HEK293T (cell line): ENCODE data around the gene PDXP.

Source experiments
- CTCF ChIA-PET: fragments of 350-600 bp; formaldehyde crosslinking; extraction: SDS; loops from one replicate; lab custom pipeline; 2021; ENCODE audit warnings: antibody characterized with exemption, inconsistent platforms; lab: Yijun Ruan, JAX
- POLR2A ChIA-PET: fragments of 350-600 bp; formaldehyde crosslinking; extraction: SDS; loops from one replicate; lab custom pipeline; 2020; ENCODE audit warnings: antibody characterized with exemption, inconsistent platforms; lab: Yijun Ruan, JAX
- DNase-seq: peaks from one replicate; pipeline ENCODE4 v3.0.0; 2012; ENCODE audit warnings: mixed read lengths; ENCODE audit errors: extremely low spot score
- ARNT ChIP-seq: fragments of 450-650 bp; IDR thresholded peaks from 2 replicates; pipeline ENCODE4 v1.6.1; 2017; ENCODE audit warnings: mild to moderate bottlenecking
- BHLHE40 ChIP-seq: fragments of 450-650 bp; IDR thresholded peaks from 2 replicates; pipeline ENCODE4 v1.6.1; 2016; ENCODE audit warnings: mild to moderate bottlenecking, moderate library complexity, borderline replicate concordance
- CTBP1 ChIP-seq: fragments of 450-650 bp; IDR thresholded peaks from 2 replicates; pipeline ENCODE4 v1.6.1; 2016; ENCODE audit warnings: borderline replicate concordance
- ELF4 ChIP-seq: fragments of 450-650 bp; IDR thresholded peaks from 2 replicates; pipeline ENCODE4 v1.6.1; 2017; ENCODE audit warnings: antibody characterized with exemption
- FOXA1 ChIP-seq: fragments of 450-650 bp; IDR thresholded peaks from 2 replicates; pipeline ENCODE4 v1.6.1; 2016; ENCODE audit warnings: mild to moderate bottlenecking
- FOXK2 ChIP-seq: fragments of 450-650 bp; IDR thresholded peaks from 2 replicates; pipeline ENCODE4 v1.6.1; 2016; ENCODE audit warnings: mild to moderate bottlenecking
- FOXM1 ChIP-seq: fragments of 450-650 bp; IDR thresholded peaks from 2 replicates; pipeline ENCODE4 v1.6.1; 2017; ENCODE audit warnings: mild to moderate bottlenecking, borderline replicate concordance
- HDGF ChIP-seq: fragments of 450-650 bp; IDR thresholded peaks from 2 replicates; pipeline ENCODE4 v1.6.1; 2017; ENCODE audit warnings: antibody characterized with exemption, borderline replicate concordance
- L3MBTL2 ChIP-seq: fragments of 450-650 bp; conservative IDR thresholded peaks from 2 replicates; pipeline ENCODE4 v1.6.1; 2016; ENCODE audit warnings: mild to moderate bottlenecking
- LEF1 ChIP-seq: fragments of 450-650 bp; IDR thresholded peaks from 2 replicates; pipeline ENCODE4 v1.6.1; 2017; ENCODE audit warnings: mild to moderate bottlenecking, borderline replicate concordance
- NFRKB ChIP-seq: fragments of 450-650 bp; IDR thresholded peaks from 2 replicates; pipeline ENCODE4 v1.6.1; 2016; ENCODE audit warnings: mild to moderate bottlenecking, moderate library complexity
- SP1 ChIP-seq: fragments of 450-650 bp; IDR thresholded peaks from 2 replicates; pipeline ENCODE4 v1.6.1; 2017
- SUZ12 ChIP-seq: fragments of 450-650 bp; IDR thresholded peaks from 2 replicates; pipeline ENCODE4 v1.6.1; 2016; ENCODE audit warnings: mild to moderate bottlenecking
- TARDBP ChIP-seq: fragments of 450-650 bp; IDR thresholded peaks from 2 replicates; pipeline ENCODE4 v1.6.1; 2016
- ZNF384 ChIP-seq: fragments of 450-650 bp; IDR thresholded peaks from 2 replicates; pipeline ENCODE4 v1.6.1; 2016
- TF ChIP-seq, protein P1 (sequence below): fragments of 450-650 bp; IDR thresholded peaks from 2 replicates; pipeline ENCODE4 v1.6.1; 2016

PDXP gene

GRCh38 chr22:37672206-37672919 is 13.8 kb downstream of the PDXP start:
- ChIA-PET CTCF (interaction anchor here (1.0 to 1.5 kb wide), 3 partner anchors 9 to 80 kb away, joined by 3 to 4 read pairs (median 4); no protein-coding TSS in a partner anchor), POLR2A (interaction anchor here (8.9 kb wide), 1 partner anchor 12 kb away, joined by 105 read pairs; the partner anchor contains the start of gene PDXP)
- no peak for DNase-seq
- TF ChIP-seq NFRKB (no peak), SUZ12 (no peak), FOXK2 (no peak), FOXM1 (no peak), L3MBTL2 (no peak), SP1 (no peak), ZNF384 (no peak), ELF4 (no peak)

DNA sequence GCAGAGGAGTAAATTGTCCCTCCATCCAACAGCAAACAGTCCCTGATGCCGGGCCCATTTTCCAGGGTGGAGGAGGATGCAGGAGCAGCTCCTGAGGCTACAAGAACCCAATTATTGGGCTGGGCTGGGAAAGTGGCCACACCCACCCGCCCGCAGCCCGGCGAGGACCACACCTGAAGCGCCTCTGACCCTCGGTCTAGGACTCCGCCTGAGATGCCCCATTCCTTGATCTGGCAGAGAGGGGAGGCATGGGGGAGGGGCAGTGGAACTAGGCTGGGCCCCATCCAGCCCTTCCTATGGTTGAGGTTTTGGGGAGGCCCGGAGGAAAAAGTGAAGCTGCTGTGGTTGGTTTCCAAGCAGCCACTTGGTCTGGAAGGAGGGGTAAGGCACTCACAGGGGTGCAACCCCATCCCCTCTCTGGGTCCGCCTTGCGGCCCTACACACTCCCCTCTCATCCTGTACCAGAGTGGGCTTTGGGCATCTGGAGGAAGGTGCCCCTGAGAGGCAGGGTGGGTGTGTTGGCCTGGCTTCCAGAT is 14.5 kb downstream of the PDXP start:
- CTCF ChIA-PET: interaction anchor here (1.0 kb wide), 1 partner anchor 81 kb away, joined by 4 read pairs; no protein-coding TSS in a partner anchor
- DNase-seq: no peak
- POLR2A ChIA-PET: interaction anchor here (8.9 kb wide), 1 partner anchor 13 kb away, joined by 105 read pairs; the partner anchor contains the start of gene PDXP
- TF ChIP-seq ZNF384 (no peak), CTBP1 (no peak), ELF4 (no peak), FOXM1 (no peak), SP1 (no peak), TARDBP (no peak)
- TF ChIP-seq, protein P1, sequence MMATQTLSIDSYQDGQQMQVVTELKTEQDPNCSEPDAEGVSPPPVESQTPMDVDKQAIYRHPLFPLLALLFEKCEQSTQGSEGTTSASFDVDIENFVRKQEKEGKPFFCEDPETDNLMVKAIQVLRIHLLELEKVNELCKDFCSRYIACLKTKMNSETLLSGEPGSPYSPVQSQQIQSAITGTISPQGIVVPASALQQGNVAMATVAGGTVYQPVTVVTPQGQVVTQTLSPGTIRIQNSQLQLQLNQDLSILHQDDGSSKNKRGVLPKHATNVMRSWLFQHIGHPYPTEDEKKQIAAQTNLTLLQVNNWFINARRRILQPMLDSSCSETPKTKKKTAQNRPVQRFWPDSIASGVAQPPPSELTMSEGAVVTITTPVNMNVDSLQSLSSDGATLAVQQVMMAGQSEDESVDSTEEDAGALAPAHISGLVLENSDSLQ: no peak

- no peak for TF ChIP-seq SUZ12
- no peak for TF ChIP-seq HDGF
- TF ChIP-seq, protein P1: no peak
- no peak for TF ChIP-seq LEF1
- TF ChIP-seq ZNF384: no peak
- no peak for TF ChIP-seq BHLHE40
- TF ChIP-seq ELF4: no peak
- TF ChIP-seq L3MBTL2: no peak
- TF ChIP-seq FOXA1: no peak
- TF ChIP-seq NFRKB: no peak
- no peak for TF ChIP-seq CTBP1
- no peak for TF ChIP-seq ARNT
- no peak for TF ChIP-seq FOXM1
- no peak for TF ChIP-seq FOXK2
- no peak for TF ChIP-seq TARDBP
- TF ChIP-seq SP1: no peak
- ChIA-PET POLR2A (interaction anchor here (8.9 kb wide), 1 partner anchor 14 kb away, joined by 105 read pairs; the partner anchor contains the start of gene PDXP), CTCF (interaction anchor here (1.9 kb wide), 1 partner anchor 31 kb away, joined by 11 read pairs; no protein-coding TSS in a partner anchor)
- no peak for DNase-seq
Observed at GRCh38 chr22:37674248-37674647, 15.7 kb downstream of the PDXP start.

- peak; percentile 74 for DNase-seq
- ChIA-PET CTCF (interaction anchor here (0.8 to 1.9 kb wide), 4 partner anchors 17 to 143 kb away, joined by 3 to 11 read pairs (median 4); no protein-coding TSS in a partner anchor), POLR2A (interaction anchor here (0.6 to 8.9 kb wide), 5 partner anchors 9 to 67 kb away, joined by 3 to 105 read pairs (median 4); partner anchors contain the start of genes NOL12 and PDXP)
- TF ChIP-seq FOXM1 (peak; percentile 77; the same call in 1 of the 2 replicates), HDGF (peak; percentile 97; the same call in 1 of the 2 replicates), L3MBTL2 (peak; percentile 31; the same call in 1 of the 2 replicates), NFRKB (no peak), SP1 (no peak)
Observed at GRCh38 chr22:37674951-37675929, 16.7 kb downstream of the PDXP start, which contains the start of gene LGALS1. Gene LGALS1, plus strand, starts transcription at chr22:37675636. Its CDS starts 67 bp downstream, at chr22:37675703.

DNA sequence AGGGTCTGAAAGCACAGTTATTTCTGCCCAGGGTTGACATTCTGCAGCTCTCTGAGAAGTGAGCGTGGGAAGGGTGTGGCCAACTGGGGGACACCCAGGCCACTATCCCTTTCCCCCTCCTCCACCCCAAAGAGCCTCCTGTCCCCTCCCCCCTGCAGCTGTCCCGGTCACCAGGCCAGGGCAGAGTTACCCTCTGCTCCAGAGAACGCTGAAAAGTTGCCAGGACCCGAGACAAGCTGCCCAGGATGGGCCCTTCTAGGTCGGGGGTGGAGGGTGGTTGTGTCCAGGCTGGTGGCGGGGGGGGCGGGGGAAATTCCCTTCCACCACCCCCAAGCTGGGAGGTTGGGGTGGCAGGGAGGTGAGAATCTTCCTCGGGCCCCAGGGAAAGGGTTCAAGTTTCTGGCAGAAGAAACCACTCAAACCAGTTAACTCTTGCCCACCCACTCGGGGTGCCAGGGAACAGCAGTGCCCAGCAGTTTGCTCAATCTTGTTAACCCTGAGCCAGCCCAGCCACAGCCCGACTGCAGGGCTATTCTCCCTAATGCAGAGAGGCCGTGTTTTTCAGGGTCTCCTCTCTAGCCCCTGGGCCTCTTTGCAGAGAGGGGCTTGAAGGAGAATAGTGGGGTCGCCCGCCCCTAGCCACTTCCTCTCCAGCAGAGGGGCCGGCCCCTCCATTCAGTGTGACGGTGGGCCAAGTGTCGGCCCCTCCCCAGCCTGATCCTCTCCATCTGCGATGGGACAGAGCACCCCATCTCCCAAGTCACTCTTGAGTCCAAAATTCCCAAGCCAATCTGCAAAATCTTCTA is 17.6 kb downstream of the PDXP start:
- ChIA-PET CTCF (interaction anchor here (0.8 to 1.9 kb wide), 5 partner anchors 15 to 142 kb away, joined by 3 to 11 read pairs (median 4); no protein-coding TSS in a partner anchor), POLR2A (interaction anchor here (1.2 to 8.9 kb wide), 5 partner anchors 8 to 129 kb away, joined by 4 to 105 read pairs (median 4); partner anchors contain the start of genes NOL12 and PDXP)
- DNase-seq: no peak
- TF ChIP-seq ARNT (no peak), FOXA1 (no peak), TARDBP (no peak), ELF4 (no peak), ZNF384 (no peak), CTBP1 (no peak), HDGF (no peak), SP1 (no peak), L3MBTL2 (no peak), FOXK2 (no peak), FOXM1 (no peak)
- TF ChIP-seq, protein P1: no peak
